Neuron (in vitro differentiated cells): Measurements from ENCODE around the gene TTI1.
A peak's percentile ranks its signal among the peaks of the same experiment; 100 is the strongest.

Source experiments
- H2AFZ ChIP-seq: one replicate; pipeline ENCODE4 v1.6.1; 2013; ENCODE audit warnings: low read depth, mild to moderate bottlenecking, inconsistent platforms, low read length, moderate library complexity
- H3K27me3 ChIP-seq: one replicate; pipeline ENCODE4 v1.6.1; 2013; ENCODE audit warnings: low read length; ENCODE audit not compliant: insufficient read depth
- H3K36me3 ChIP-seq: one replicate; pipeline ENCODE4 v1.6.1; 2013; ENCODE audit warnings: low read length; ENCODE audit not compliant: insufficient read depth
- H3K4me1 ChIP-seq: one replicate; pipeline ENCODE4 v1.6.1; 2013; ENCODE audit warnings: low read length; ENCODE audit not compliant: insufficient read depth
- H3K4me3 ChIP-seq: 2 replicates; pipeline ENCODE4 v1.5.1; 2013; ENCODE audit warnings: mild to moderate bottlenecking, low read length, moderate library complexity
- H3K9me3 ChIP-seq: one replicate; pipeline ENCODE4 v1.6.1; 2013; ENCODE audit warnings: low read length

Gene TTI1

DNA sequence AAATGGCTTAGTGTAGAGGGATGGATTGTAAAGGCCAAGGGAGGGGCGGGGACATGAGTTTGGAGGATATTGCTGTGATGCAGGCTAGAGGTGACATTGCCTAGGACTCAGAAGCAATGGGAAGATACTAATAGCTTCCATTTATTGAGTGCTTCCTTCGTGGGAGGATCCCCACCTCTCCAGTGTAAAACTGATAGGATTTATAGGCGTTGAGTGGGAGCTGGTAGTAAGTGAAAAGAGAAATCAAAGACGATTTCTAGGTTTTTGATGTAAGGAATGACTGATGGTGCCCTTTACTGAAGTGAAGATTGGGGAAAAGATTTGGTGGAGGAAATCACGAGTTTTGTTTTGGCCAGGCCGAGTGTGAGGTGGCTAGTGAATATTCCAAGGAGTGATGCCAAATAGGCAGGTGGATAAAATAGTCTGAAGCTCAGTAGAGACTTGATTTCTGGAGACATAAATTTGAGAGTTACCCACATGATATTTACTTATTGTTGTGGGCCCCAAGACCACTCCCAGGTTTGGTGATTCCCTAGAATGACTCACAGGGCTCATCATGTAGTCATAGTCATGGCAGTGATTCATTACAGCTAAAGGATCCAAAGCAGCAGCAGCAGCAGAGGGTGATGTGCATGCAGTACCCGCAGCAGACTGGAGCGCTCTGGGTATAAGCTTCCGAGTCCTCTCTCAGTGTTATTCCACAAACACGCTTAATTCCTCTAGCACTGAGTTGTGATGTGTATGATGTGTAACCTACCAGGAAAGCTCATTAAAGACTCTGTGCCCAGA lies 10.4 kb upstream of the TTI1 start:
- Histone ChIP-seq H2AFZ (no peak overlapping the region), H3K36me3 (peaks cover 69% of the 10 kb centered on the region), H3K9me3 (no peaks in the 10 kb centered on the region), H3K27me3 (no peaks in the 10 kb centered on the region), H3K4me1 (no peaks in the 10 kb centered on the region), H3K4me3 (no peak overlapping the region)

DNA sequence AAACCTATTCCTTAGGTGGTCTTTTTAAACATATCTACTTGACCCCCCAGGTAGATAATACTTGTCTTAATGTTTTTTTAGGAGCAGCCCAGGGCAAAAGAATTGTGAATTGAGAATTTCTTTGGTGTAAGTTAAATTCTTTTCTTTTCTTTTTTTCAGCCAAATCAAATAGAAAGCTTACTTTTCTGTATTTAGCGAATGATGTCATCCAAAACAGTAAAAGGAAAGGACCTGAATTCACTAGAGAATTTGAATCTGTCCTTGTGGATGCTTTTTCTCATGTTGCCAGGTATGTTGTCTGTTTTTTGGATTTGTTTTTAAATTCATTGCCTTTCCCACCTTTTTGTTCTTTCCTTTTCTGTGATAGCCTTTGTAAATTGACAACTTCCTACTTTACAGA lies 7.0 kb upstream of the TTI1 start:
- Histone ChIP-seq H3K4me1 (peaks cover 5% of the 10 kb centered on the region), H3K27me3 (no peaks in the 10 kb centered on the region), H2AFZ (no peak overlapping the region), H3K4me3 (no peak overlapping the region), H3K36me3 (peaks cover 68% of the 10 kb centered on the region), H3K9me3 (no peaks in the 10 kb centered on the region)

- no peaks in the 10 kb centered on the region for H3K27me3 ChIP-seq
- H3K36me3 ChIP-seq = peaks cover 38% of the 10 kb centered on the region
- no peaks in the 10 kb centered on the region for H3K9me3 ChIP-seq
- H3K4me3 ChIP-seq = no peak overlapping the region
- no peak overlapping the region for H2AFZ ChIP-seq
- peaks cover 27% of the 10 kb centered on the region for H3K4me1 ChIP-seq
These were observed 3.1 kb upstream of the TTI1 start for GRCh38 chr20:38036366-38036765.

- peak overlapping the region; percentile 96 for H3K4me3 ChIP-seq
- H3K36me3 ChIP-seq = peaks cover 28% of the 10 kb centered on the region
- no peaks in the 10 kb centered on the region for H3K9me3 ChIP-seq
- no peaks in the 10 kb centered on the region for H3K27me3 ChIP-seq
- no peak overlapping the region for H2AFZ ChIP-seq
- peaks cover 27% of the 10 kb centered on the region for H3K4me1 ChIP-seq
These were observed 1.7 kb upstream of the TTI1 start for GRCh38 chr20:38034961-38035360.

DNA sequence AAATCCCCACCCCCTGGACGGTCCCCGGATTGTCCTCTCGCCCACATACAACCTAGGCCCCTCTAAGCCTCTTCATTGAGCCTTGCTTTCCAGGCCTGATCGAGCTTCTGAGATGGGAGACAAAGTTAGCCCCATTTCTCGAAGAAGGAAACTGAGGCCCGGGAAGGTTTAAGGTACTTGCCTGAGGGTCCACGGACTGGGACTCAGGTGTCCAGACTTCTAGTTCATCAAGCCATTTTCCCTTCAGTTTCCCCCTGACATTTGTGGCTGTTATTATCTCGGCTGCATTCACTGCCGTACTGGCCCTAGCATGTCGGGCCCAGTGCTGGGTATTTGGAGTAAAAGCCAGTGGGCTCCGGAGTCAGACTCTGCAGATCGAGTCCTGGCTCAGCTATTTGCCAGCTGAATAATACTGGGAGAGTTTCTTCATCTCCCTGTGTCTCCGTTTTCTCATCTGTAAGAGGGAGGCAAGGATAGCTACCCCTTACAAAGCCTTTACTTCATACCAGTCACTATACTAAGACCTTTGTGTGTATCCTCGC lies 923 bp upstream of the TTI1 start:
- peaks cover 22% of the 10 kb centered on the region for H3K36me3 ChIP-seq
- H3K4me3 ChIP-seq = peak overlapping the region; percentile 96
- no peaks in the 10 kb centered on the region for H3K27me3 ChIP-seq
- H2AFZ ChIP-seq = peak overlapping the region; percentile 73
- H3K4me1 ChIP-seq = peaks cover 27% of the 10 kb centered on the region
- H3K9me3 ChIP-seq = peaks cover 3% of the 10 kb centered on the region

DNA sequence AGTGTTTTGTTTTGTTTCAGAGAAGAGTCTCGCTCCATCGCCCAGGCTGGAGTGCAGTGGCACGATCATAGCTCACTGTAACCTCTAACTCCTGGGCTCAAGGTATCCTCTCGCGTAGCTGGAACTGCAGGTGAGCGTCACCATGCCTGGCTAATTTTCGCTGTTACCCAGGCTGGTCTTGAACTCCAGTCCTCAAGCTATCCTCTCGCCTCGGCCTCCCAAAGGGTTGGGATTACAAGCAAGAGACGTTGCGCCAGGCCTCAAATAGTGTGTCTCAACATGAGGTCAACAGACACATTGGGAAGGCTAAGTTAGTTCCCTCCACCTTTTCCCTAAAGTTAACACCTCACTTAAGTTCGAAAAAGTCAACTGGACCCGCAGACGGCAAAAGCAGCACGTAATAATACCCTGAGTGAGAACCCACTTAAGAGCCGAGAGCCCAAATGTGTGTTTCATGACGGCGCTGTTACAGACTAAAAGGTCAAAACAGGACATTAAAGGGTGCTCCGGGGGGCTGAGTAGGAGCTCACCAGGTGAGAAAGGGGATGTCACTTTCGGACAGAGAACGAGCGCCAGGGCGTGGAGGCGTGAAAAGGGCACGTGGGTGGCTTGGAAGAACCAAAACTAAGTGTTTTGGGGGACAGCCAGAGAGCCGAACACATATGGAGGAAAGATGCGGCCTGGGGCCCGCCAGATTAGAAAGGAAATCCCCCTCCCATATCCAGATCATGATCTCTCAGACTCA lies 499 bp downstream of the TTI1 start:
- peaks cover 22% of the 10 kb centered on the region for H3K36me3 ChIP-seq
- peaks cover 3% of the 10 kb centered on the region for H3K9me3 ChIP-seq
- H2AFZ ChIP-seq = peak overlapping the region; percentile 73
- H3K27me3 ChIP-seq = no peaks in the 10 kb centered on the region
- peak overlapping the region; percentile 96 for H3K4me3 ChIP-seq
- peaks cover 27% of the 10 kb centered on the region for H3K4me1 ChIP-seq

GRCh38 chr20:38031957-38032356 lies 1.3 kb downstream of the TTI1 start:
- peaks cover 27% of the 10 kb centered on the region for H3K4me1 ChIP-seq
- peaks cover 3% of the 10 kb centered on the region for H3K9me3 ChIP-seq
- H3K4me3 ChIP-seq = peak overlapping the region; percentile 96
- H3K36me3 ChIP-seq = peaks cover 17% of the 10 kb centered on the region
- no peaks in the 10 kb centered on the region for H3K27me3 ChIP-seq
- H2AFZ ChIP-seq = no peak overlapping the region

GRCh38 chr20:38029453-38029852 lies 3.8 kb downstream of the TTI1 start:
- peaks cover 7% of the 10 kb centered on the region for H3K36me3 ChIP-seq
- H2AFZ ChIP-seq = no peak overlapping the region

GRCh38 chr20:38024496-38024895 lies 8.8 kb downstream of the TTI1 start:
- Histone ChIP-seq H3K9me3 (peaks cover 3% of the 10 kb centered on the region), H3K4me3 (no peak overlapping the region), H3K4me1 (peaks cover 4% of the 10 kb centered on the region), H3K36me3 (peaks cover 9% of the 10 kb centered on the region), H3K27me3 (no peaks in the 10 kb centered on the region), H2AFZ (no peak overlapping the region)

More at GRCh38 chr20:38029453-38029852, 3.8 kb downstream of the TTI1 start:
- Histone ChIP-seq H3K27me3 (no peaks in the 10 kb centered on the region), H3K9me3 (peaks cover 3% of the 10 kb centered on the region), H3K4me1 (peaks cover 14% of the 10 kb centered on the region), H3K4me3 (no peak overlapping the region)

DNA sequence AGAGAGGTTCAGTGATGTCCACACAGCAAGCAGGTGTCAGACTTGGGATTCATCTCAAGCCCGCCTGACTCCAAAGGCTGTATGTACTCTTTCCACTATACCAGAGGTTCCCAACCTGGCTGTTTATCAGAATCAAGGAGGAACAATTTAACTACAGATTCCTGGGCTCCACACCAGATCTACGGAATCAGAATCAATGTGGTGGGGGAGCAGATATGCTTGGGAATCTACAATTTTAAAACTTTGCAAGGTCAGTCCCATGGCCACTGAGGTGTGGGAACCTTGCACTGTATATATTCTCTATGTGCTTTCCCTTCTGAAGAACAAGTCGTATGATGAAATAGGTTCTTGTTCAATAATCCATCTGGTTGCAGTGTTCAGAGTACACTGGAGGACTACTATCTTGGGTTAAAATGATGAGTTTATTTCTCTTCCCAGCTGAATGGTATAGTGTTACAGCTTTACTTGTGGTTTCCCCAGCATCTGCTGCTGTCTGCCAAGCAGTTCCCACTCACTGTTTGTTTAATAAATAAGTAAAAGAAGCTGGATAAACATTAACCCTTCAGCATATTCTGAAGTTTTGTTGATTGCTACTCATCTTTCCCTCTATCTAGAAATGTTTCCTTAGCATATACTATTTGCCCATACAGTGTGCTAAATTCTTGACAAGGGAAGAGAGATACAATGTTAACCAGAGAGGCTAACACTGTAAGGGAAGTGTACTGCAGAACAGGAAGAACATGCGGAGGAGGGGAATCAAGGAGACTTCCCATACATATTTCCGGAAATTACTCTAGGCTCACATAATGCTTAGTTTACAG lies 9.9 kb downstream of the TTI1 start:
- Histone ChIP-seq H3K9me3 (peaks cover 7% of the 10 kb centered on the region), H3K36me3 (peaks cover 15% of the 10 kb centered on the region), H3K4me3 (no peak overlapping the region), H3K4me1 (peaks cover 4% of the 10 kb centered on the region), H2AFZ (no peak overlapping the region), H3K27me3 (no peaks in the 10 kb centered on the region)

- peaks cover 22% of the 10 kb centered on the region for H3K9me3 ChIP-seq
- no peaks in the 10 kb centered on the region for H3K27me3 ChIP-seq
- no peak overlapping the region for H3K4me3 ChIP-seq
- peaks cover 4% of the 10 kb centered on the region for H3K4me1 ChIP-seq
- peaks cover 28% of the 10 kb centered on the region for H3K36me3 ChIP-seq
- H2AFZ ChIP-seq = no peak overlapping the region
These were observed 12.0 kb downstream of the TTI1 start for GRCh38 chr20:38021087-38021772.

GRCh38 chr20:38018385-38018784 lies 14.9 kb downstream of the TTI1 start:
- peaks cover 4% of the 10 kb centered on the region for H3K4me1 ChIP-seq
- H3K36me3 ChIP-seq = peaks cover 48% of the 10 kb centered on the region
- H3K4me3 ChIP-seq = no peak overlapping the region
- no peaks in the 10 kb centered on the region for H3K27me3 ChIP-seq
- H2AFZ ChIP-seq = no peak overlapping the region
- H3K9me3 ChIP-seq = peaks cover 24% of the 10 kb centered on the region
